Erythroblast (primary cell): ENCODE data around the gene MYL7.

ENCODE experiments used
- GATA1 ChIP-seq: IDR thresholded peaks from 2 replicates; pipeline ENCODE4 v1.6.1; 2011; ENCODE audit warnings: low read depth, mild to moderate bottlenecking, control low read depth, low read length, moderate library complexity
- POLR2A ChIP-seq: IDR thresholded peaks from 2 replicates; pipeline ENCODE4 v1.6.1; 2011; ENCODE audit warnings: mild to moderate bottlenecking, low read length

GRCh38 chr7:44186736-44187135 lies 45.6 kb upstream of the MYL7 start:
- TF ChIP-seq POLR2A = no peak
- TF ChIP-seq GATA1 = no peak
